Ureter (tissue), 1 donor: ENCODE data around the gene CFAP92. TPM values are rescaled to one million over a fixed set of nuclear protein-coding genes. Genes with fewer than 3 reads are reported as not detected.
"Not testable (repeated sequence)": the region's sequence is repeated elsewhere in the genome, so short reads cannot be mapped to it uniquely, and the experiment has no call there.

Experiments used
- DNase-seq: peaks from one replicate; pipeline ENCODE4 v3.0.0-alpha.2; 2020; ENCODE audit warnings: low spot score
- total RNA-seq: library from RNA; stranded (reverse); gene quantifications from one replicate; pipeline ENCODE4 v1.2.4, GENCODE V29; 2023
- donor health status: DM: yes; HTN: yes; CAD: no.

Gene CFAP92
- total RNA-seq, 1 donor from 2014 or later: 2.1 TPM

DNA sequence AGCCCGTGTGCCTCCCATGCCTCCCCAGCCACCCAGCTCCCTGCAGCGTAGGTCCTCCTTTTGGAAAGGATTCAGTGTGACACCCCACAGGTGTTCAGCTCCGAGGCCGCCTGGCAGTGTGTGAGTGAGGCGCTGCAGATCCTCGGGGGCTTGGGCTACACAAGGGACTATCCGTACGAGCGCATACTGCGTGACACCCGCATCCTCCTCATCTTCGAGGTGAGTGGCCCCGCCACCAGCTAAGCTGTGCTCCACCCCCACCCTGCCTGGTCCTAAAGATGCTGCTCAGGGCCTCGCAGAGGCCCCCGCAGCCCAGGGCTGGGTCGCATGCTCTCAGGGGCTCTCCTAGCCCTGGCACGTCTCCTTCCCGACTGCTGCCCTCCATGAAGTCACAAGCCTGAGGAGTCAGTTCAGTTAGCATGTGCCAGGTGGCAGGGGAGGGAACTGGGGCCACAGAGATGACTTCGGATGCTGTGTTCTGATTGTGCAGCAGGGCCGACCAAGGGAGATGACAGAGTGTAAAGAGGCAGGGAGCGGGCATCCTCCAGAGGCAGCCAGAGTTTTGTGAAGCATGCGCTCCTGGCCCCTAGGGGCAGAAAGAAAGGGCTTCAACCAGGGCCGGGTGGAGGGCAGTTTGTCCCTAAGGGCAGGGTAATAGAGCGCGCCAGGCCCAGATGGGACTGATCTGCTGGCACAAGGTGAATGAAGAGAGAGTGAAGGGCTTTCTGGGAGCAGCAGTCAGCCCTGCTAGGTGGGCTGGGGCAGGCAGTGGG is 87.7 kb downstream of the CFAP92 start:
- DNase-seq: no peak

DNA sequence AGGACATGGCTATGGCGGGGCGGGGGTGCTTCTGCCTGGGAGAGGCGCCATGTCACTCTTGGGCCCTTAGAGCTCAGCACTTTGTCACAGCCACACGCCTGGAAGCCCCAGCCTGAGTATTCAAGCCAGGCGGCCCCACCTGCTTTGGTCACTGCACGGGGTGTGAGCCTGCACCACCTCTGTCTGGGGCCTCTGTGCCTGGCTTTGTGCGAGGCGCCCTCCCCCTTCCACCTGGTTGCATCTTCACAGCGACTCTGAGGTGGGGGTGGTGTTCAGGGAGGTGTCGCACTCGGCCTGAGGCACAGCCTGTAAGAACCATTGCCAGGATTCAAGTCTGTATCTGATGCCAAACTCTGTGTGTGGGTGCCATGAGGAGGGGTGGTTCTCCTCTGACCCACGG is 90.4 kb downstream of the CFAP92 start:
- no peak for DNase-seq

DNA sequence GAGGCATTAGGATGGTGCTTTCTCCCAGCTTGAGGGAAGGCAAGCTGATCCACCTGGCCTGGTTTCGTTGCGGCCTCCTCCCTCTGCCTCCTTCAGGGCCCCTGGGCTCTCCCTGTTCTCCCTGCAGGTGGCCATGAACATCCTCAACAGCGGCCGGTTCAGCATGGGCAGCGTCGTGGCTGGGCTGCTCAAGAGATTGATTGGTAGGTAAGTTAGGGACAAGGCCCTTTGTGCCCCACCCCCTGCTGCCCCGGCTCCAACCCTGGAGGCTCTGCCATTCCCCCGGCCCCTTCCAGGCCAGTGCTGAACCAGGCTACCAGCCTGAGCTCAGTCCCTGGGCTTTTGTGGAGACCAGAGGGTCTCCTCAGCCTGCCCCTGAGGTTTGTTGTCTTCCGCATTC is 91.5 kb downstream of the CFAP92 start:
- DNase-seq: no peak

DNA sequence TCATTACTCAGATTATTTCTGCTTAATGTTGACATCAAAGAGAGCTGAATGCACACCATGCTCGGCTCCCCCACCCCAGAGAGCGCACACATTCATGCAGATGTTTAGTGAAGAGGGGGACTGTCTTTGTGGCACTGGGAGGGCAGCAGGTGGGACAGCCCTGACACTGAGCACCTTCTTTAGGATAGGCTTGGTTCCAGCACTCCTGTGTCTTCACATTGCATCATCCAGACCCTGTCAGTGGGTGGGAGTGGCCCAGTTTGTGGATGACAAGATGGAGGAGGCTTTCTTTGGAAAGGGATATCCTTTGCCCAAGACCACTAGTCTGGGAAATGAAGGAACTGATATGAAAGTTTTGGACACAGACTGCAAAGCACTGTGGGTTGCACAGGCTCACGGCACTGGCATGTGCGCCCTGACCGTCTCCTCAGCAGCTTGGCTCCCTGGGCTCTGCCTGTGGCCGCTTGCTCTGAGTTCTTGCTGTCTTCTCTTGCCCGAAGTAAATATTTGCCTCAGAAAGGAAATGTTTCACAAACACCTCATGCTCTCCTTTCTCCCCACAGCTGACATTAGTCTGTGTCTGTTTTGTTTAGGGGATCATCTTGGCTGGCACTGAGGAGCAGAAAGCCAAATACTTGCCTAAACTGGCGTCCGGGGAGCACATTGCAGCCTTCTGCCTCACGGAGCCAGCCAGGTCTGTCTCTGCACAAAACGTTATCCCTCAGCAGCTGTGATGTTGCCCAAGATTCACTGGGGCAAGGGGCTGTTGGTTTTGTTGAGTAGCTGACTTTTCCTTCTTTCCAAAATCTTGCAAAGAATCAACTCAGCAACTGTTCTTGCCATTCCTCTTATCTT is 97.8 kb downstream of the CFAP92 start:
- DNase-seq: no peak

GRCh38 chr3:128889139-128889894 is 104.6 kb downstream of the CFAP92 start:
- no peak for DNase-seq

DNA sequence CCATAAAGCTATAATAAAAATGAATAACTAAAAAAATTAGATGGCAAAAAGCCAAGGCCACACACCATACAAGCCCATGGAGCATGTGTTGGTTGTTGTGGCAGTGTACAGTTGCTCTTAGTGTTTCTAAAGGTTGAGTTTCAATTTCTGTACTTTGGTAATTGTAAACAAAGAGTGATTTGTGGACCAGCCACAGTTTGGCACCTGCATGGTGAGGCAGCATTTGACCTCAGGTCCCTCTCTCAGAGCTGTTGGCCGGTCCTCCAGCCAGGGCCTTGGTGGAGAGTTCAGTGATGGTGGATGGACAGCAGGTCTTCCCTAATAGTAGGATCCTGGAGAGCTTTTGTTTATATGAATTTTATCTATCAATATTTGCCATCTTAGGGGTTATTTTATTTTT is 108.9 kb downstream of the CFAP92 start:
- DNase-seq: no peak

DNA sequence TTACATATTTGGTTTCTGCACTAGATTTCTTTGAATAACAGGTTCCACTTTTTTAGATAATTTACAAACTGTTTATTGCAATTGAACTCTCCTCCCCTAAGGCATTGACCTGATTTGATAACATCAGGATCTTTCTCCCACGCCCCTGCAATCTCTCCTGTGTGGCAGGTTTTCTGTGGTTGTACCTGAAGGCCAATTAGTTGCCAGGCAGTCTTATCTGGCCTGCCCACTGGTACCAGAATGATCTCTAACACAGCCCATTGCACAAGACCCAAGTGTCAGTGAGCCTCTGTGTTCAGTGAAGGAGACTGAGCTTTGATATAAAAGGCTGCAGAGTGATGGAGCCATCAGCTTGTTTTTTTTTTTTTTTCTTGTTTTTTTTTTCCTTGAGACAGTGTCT is 111.2 kb downstream of the CFAP92 start:
- DNase-seq: no peak

- no peak for DNase-seq
Measured at GRCh38 chr3:128881576-128881975, 112.3 kb downstream of the CFAP92 start.

- DNase-seq: not testable (repeated sequence)
Measured at GRCh38 chr3:128880455-128880854, 113.4 kb downstream of the CFAP92 start.

DNA sequence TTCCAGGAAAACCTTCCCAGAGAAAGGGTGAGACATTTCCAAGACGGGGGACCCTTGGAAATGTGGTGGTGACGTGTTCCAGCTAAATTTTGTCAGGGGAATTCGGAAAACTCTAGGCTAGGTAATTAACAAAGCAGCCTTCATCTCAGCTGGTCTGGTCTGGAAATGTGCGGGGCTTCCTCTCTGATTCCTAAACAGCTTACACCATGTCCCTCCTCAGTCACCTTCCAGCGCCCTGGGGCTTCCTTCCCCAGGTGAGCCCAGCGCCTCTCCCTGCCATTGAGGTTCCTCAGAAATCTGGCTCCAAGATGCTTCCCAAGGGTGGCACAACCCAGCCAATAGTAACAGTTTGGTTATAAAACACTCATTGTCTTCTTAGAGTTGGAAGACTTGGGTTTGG is 113.9 kb downstream of the CFAP92 start:
- no peak for DNase-seq

GRCh38 chr3:128879125-128879969 is 114.5 kb downstream of the CFAP92 start, which contains the start of gene ACAD9:
ACAD9 (plus strand) TSS chr3:128879620; CDS start chr3:128879692, 72 bp downstream.
- peak; percentile 98 for DNase-seq

GRCh38 chr3:128878556-128879124 is 115.2 kb downstream of the CFAP92 start:
- DNase-seq: peak; percentile 51

DNA sequence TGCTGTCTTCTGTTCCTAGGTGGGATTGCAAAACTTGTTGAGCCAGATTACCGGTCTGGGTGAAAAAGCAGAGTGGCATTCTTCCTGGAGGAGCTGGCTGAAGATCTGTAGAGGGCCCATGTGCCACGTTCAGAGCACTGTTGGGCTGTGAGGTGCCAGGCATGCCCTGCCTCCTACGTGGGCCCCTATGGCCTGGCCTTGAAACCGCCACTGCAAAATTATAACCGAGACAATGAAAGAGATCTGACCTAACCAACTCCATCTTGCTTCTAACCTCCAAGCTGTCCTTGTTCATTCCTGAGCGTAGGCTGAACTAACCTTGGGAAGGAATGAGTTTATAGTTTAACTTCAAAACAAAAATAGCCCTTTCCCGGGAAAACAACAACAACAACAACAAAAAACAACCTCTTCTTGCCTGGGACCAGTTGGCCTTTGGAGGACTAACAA is 115.8 kb downstream of the CFAP92 start:
- DNase-seq: no peak

DNA sequence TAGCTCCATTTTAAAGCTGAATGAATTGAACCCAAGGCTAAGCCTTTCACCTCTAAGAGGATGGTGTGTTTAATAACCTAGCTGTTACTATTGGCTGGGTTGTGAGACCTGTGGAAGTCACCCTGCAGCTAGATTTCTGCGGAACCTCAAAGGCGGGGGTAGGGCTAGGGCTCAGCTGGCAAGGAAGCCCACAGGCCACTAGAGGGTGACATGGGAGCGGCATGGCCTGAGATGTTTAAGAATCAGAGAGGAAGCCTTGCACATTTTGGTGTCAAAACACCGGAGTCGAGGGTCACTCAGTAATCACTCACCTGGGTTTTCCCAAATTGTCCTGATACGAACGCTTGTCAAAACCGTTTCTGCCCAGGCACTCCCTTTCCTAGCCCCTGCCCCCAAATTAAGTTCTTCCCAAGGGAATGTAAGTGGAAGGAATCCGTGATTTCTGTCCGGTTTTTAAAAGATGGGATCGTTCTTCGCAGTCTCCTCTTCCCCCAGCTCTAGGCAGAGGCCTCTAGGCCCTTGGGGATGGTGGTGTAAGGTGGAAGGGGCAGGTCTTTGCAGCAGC is 118.2 kb downstream of the CFAP92 start:
- peak; percentile 57 for DNase-seq

DNA sequence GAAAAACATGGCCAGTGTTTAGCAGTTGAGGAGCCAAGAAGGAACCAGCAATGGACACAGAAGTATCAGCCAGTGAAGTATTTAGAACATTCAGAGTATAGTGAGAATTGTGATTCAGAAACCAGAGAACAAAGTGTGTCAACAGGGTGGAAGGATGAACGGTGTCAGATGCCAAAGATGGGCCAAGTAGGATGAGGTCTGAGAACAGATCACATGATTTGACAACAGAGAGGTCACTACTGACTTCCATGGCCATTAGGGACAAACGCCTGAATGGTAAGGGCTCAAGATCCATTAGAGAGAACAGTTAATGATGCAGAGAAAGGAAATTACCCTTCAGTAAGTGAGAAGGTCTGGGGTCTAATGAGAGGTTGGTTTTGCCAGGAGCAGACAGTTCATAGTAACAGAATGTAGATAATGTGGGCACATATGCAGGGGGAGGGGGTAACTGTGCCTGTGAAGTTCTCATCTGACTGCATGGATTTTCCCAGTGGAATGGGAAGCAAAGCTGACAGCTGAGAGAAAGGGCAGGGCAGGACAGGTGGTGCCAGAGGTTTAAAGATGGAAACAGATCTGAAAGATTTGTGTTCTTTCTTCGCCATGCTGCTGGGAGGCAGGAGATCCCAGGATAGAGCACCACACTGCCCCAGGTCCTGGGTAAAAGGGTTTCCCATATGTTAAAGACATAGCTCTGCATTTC is 119.2 kb downstream of the CFAP92 start:
- no peak for DNase-seq

DNA sequence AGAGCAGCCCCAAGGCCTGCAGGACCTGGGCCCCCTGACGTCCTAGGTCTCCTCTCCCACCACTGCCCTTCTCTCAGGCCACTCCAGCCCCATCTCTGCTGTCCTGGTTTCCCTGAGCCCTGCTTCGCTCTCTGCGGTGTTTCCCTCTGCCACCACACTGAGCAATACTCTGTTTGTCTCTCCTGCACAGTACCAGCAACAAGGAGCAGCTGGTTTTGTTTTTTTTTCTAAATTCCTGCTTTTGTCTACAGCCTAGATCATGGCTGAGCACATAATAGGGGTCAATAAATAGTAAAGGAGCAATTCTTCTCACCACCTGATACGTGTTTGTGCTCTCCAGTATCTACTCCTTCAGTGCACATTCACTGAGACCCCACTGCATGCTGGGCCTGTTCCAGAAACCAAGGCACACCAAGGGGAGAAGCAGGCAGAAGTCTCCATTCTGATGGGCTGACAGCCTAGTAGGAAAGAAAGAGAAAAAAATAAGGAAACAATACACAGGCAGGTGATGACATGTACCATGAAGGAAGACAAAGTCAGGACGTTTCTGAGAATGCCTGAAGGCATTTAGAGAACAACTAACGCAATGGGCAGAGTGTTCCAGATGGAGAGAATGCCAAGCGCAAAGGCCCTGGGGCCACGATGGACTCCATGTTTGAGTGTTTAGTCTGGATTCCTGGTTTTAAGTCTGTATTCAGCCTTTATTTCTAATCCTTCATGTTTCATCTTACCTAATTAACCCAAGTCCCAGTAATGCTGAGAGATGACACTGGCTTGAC is 120.4 kb downstream of the CFAP92 start:
- no peak for DNase-seq

GRCh38 chr3:128872744-128873143 is 121.1 kb downstream of the CFAP92 start:
- no peak for DNase-seq

DNA sequence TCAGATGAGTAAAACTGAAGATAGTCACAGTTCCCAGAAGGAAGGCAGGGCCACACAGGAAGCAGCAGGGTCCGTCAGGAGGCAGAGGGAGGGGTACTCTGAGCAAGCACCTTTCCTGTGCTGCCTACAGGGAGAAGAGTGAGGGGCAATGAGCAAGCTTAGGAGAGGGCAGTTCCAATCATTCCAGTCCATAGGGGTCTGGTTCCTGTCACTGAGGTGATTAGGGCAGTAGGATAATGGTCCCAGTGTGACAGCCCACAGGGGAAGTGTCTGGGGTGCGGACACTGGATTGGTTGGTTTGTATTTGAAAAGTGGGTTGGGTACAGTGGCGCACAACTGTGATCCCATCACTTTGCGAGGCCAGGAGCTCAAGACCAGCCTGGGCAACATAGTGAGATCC is 121.6 kb downstream of the CFAP92 start:
- DNase-seq: no peak

GRCh38 chr3:128870347-128870746 is 123.5 kb downstream of the CFAP92 start:
- DNase-seq: no peak
